ENCODE data around the gene CAVIN1. TPM values are rescaled to one million over a fixed set of nuclear protein-coding genes. Genes with fewer than 3 reads are reported as not detected.
A peak's percentile ranks its signal among the peaks of the same experiment; 100 is the strongest.

Gene CAVIN1
- total RNA-seq, 1 donor from 2014 or later, result 5.5 TPM

- Histone ChIP-seq H3K79me2 (ENCODE audit: low read depth) (no peaks in the 10 kb centered on the region), H3K9ac (no peak overlapping the region), H3F3A (ENCODE audit: low read depth) (peaks cover 31% of the 10 kb centered on the region), H3K9me3 (ENCODE audit: low read depth) (no peaks in the 10 kb centered on the region), H3K27me3 (no peaks in the 10 kb centered on the region), H4K20me1 (ENCODE audit: low read depth) (no peaks in the 10 kb centered on the region), H3K4me2 (no peak overlapping the region), H3K4me1 (peaks cover 28% of the 10 kb centered on the region), H3K36me3 (no peaks in the 10 kb centered on the region), H2AFZ (replicated peaks) (no peak overlapping the region), H3K4me3 (no peak overlapping the region), H3K27ac (no peak overlapping the region)
- no peak for DNase-seq (ENCODE audit: low spot score)
- Mint-ChIP-seq H3K4me3 (no peak overlapping the region), H3K27ac (no peak overlapping the region), H3K4me1 (peaks cover 17% of the 10 kb centered on the region), H3K9me3 (no peaks in the 10 kb centered on the region), H3K36me3 (no peaks in the 10 kb centered on the region), H3K27me3 (ENCODE audit: insufficient read depth, low read depth) (peaks cover 2% of the 10 kb centered on the region)
- TF ChIP-seq EZH2phosphoT487 (IDR thresholded peaks at IDR 0.05) (no peak), EZH2 (IDR thresholded peaks at IDR 0.05) (no peak), CTCF (IDR thresholded peaks at IDR 0.05) (no peak)
Observed at GRCh38 chr17:42411361-42411760, 11.7 kb downstream of the CAVIN1 start.

- Mint-ChIP-seq H3K4me3 (no peak overlapping the region), H3K9me3 (no peaks in the 10 kb centered on the region), H3K4me1 (peaks cover 20% of the 10 kb centered on the region), H3K36me3 (no peaks in the 10 kb centered on the region), H3K27ac (no peak overlapping the region), H3K27me3 (ENCODE audit: insufficient read depth, low read depth) (peaks cover 2% of the 10 kb centered on the region)
- H3K9ac ChIP-seq, result no peak overlapping the region
- DNase-seq (ENCODE audit: low spot score), result no peak
- H3K4me3 ChIP-seq, result no peak overlapping the region
- TF ChIP-seq EZH2 (IDR thresholded peaks at IDR 0.05) (no peak), EZH2phosphoT487 (IDR thresholded peaks at IDR 0.05) (no peak)
- no peak overlapping the region for H2AFZ ChIP-seq (replicated peaks)
- H3K4me1 ChIP-seq, result peaks cover 28% of the 10 kb centered on the region
- H3F3A ChIP-seq (ENCODE audit: low read depth), result peaks cover 29% of the 10 kb centered on the region
- H3K9me3 ChIP-seq (ENCODE audit: low read depth), result no peaks in the 10 kb centered on the region
- H4K20me1 ChIP-seq (ENCODE audit: low read depth), result no peaks in the 10 kb centered on the region
- no peaks in the 10 kb centered on the region for H3K79me2 ChIP-seq (ENCODE audit: low read depth)
- H3K27me3 ChIP-seq, result no peaks in the 10 kb centered on the region
- H3K27ac ChIP-seq, result no peak overlapping the region
- H3K4me2 ChIP-seq, result no peak overlapping the region
- H3K36me3 ChIP-seq, result no peaks in the 10 kb centered on the region
Observed at GRCh38 chr17:42410319-42410685, 12.8 kb downstream of the CAVIN1 start.

GRCh38 chr17:42409523-42410318 lies 13.3 kb downstream of the CAVIN1 start:
- no peaks in the 10 kb centered on the region for H3K9me3 ChIP-seq (ENCODE audit: low read depth)
- no peak overlapping the region for H3K9ac ChIP-seq
- no peaks in the 10 kb centered on the region for H3K79me2 ChIP-seq (ENCODE audit: low read depth)
- no peaks in the 10 kb centered on the region for H3K9me3 Mint-ChIP-seq
- no peaks in the 10 kb centered on the region for H3K36me3 Mint-ChIP-seq
- no peak overlapping the region for H3K27ac Mint-ChIP-seq
- no peak overlapping the region for H3K4me3 Mint-ChIP-seq
- no peak for TF ChIP-seq EZH2 (IDR thresholded peaks at IDR 0.05)
- no peak for TF ChIP-seq EZH2phosphoT487 (IDR thresholded peaks at IDR 0.05)
- no peak for TF ChIP-seq CTCF (IDR thresholded peaks at IDR 0.05)
- no peak overlapping the region for H2AFZ ChIP-seq (replicated peaks)
- H3K27me3 ChIP-seq, result no peaks in the 10 kb centered on the region
- H4K20me1 ChIP-seq (ENCODE audit: low read depth), result no peaks in the 10 kb centered on the region
- H3F3A ChIP-seq (ENCODE audit: low read depth), result peaks cover 24% of the 10 kb centered on the region
- H3K4me1 Mint-ChIP-seq, result peaks cover 20% of the 10 kb centered on the region
- no peak overlapping the region for H3K4me2 ChIP-seq
- no peak for DNase-seq (ENCODE audit: low spot score)
- H3K4me3 ChIP-seq, result no peak overlapping the region
- no peak overlapping the region for H3K27ac ChIP-seq
- H3K36me3 ChIP-seq, result no peaks in the 10 kb centered on the region
- peaks cover 23% of the 10 kb centered on the region for H3K4me1 ChIP-seq
- peaks cover 2% of the 10 kb centered on the region for H3K27me3 Mint-ChIP-seq (ENCODE audit: insufficient read depth, low read depth)

- H3K79me2 ChIP-seq (ENCODE audit: low read depth), result no peaks in the 10 kb centered on the region
- no peak overlapping the region for H3K4me3 Mint-ChIP-seq
- DNase-seq (ENCODE audit: low spot score), result no peak
Observed at GRCh38 chr17:42408061-42408460, 15.0 kb downstream of the CAVIN1 start.

More at GRCh38 chr17:42408061-42408460, 15.0 kb downstream of the CAVIN1 start:
- H4K20me1 ChIP-seq (ENCODE audit: low read depth), result no peaks in the 10 kb centered on the region
- Mint-ChIP-seq H3K36me3 (no peaks in the 10 kb centered on the region), H3K27ac (no peak overlapping the region), H3K4me1 (peaks cover 20% of the 10 kb centered on the region), H3K9me3 (no peaks in the 10 kb centered on the region), H3K27me3 (ENCODE audit: insufficient read depth, low read depth) (peaks cover 2% of the 10 kb centered on the region)
- H2AFZ ChIP-seq (replicated peaks), result no peak overlapping the region
- H3K4me3 ChIP-seq, result no peak overlapping the region
- H3K27ac ChIP-seq, result no peak overlapping the region
- no peak overlapping the region for H3K9ac ChIP-seq
- no peaks in the 10 kb centered on the region for H3K27me3 ChIP-seq
- no peaks in the 10 kb centered on the region for H3K9me3 ChIP-seq (ENCODE audit: low read depth)
- peaks cover 18% of the 10 kb centered on the region for H3K4me1 ChIP-seq
- H3K4me2 ChIP-seq, result peak overlapping the region; percentile 37
- TF ChIP-seq EZH2 (IDR thresholded peaks at IDR 0.05) (no peak), EZH2phosphoT487 (IDR thresholded peaks at IDR 0.05) (no peak), CTCF (IDR thresholded peaks at IDR 0.05) (no peak)
- no peaks in the 10 kb centered on the region for H3K36me3 ChIP-seq
- H3F3A ChIP-seq (ENCODE audit: low read depth), result peaks cover 22% of the 10 kb centered on the region

Data from neural progenitor cell (in vitro differentiated cells).